OCI-LY7 (cell line): ENCODE results near the gene CDKN1C.

ENCODE experiments used
- CTCF ChIP-seq: fragments of 200-600 bp; sonication (generic); conservative IDR thresholded peaks from 2 replicates; pipeline ENCODE4 v1.5.1; 2014; ENCODE audit warnings: mild to moderate bottlenecking, antibody characterized with exemption, low read length, moderate library complexity, mixed read lengths
- EZH2phosphoT487 ChIP-seq: fragments of 200-600 bp; sonication (generic); IDR thresholded peaks from 2 replicates; pipeline ENCODE4 v1.6.1; 2018; ENCODE audit warnings: low read depth, borderline replicate concordance, mild to moderate bottlenecking, mixed run types, antibody characterized with exemption, low read length, moderate library complexity, mixed read lengths

GRCh38 chr11:2919837-2920236 is 34.3 kb upstream of the CDKN1C start:
- TF ChIP-seq CTCF (no peak), EZH2phosphoT487 (no peak)
